Forelimb muscle (tissue), 1 donor: ENCODE results near the gene PEBP1. TPM values are rescaled to one million over a fixed set of nuclear protein-coding genes. Genes with fewer than 3 reads are reported as not detected.

Source experiments
- DNase-seq: peaks from one replicate; pipeline ENCODE4 v3.0.0-alpha.2; 2013; ENCODE audit warnings: low read depth
- polyA plus RNA-seq: library from polyadenylated mRNA; unstranded; fragments of 120-200 nt; gene quantifications from one replicate; pipeline ENCODE4 v1.2.1, GENCODE V29; 2013; ENCODE audit not compliant: insufficient read length

Gene PEBP1
- polyA plus RNA-seq, 1 donor, result 134 TPM

DNA sequence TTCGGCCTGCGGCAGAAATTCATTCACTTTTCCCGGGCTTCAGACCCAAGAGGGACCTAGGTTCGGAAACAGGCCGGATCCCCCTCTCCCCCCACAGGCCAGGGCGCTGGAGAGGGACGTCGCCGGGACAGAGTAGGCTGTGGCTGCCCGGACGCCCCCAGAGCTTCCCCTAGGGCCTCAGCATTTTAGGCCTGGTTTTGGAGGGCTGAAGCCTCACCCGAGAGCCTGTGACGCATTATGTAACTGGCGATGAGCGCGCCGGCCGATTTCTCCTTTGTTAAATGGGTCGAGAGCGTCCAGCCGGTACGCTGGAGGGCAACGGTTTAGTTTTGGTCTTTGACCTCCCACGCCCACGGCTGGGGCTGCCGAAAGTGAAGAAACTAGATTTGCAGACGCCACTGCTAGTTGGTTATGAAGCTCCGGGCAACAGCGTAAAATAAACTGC lies 657 bp downstream of the PEBP1 start:
- no peak for DNase-seq

DNA sequence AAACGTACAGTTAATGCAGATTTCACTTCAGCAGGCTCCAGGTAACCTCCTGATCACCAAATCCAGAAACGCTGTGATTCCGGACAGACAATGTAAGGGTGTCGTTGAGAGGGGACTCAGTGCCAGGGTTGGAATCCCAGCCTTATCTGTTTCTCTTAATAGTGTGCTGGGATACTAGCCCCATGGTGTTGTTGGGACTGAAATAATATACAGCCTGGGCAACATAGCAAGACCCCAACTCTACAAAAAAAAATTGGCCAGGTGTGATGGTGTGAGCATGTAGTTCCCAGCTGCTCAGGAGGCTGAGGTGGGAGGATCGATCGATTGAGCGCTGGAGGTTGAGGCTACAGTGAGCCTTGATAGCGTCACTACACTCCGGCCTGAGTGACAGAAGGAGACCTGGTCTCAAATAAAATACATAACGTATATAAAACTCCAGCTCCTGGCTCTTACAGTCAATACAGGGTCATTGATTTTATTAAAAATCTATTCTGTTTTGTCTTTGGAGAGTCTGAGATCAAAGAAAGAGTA lies 1.3 kb downstream of the PEBP1 start:
- no peak for DNase-seq

DNA sequence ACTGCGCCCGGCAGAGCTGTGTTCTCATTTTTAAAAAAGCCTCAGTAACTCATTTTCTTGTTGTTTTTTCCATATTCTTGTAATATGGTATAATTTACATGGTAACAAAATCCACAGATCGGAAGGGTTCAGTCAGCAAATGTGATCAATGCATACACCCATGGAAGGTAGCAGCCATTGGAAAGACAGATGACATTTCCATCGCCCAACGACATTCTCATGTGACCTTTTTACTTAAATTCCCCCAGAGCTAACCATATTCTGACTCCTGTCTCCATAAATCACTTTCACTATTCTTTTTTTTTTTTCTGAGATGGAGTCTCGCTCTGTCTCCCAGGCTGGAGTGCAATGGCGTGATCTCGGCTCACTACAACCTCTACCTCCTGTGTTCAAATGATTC lies 4.9 kb downstream of the PEBP1 start:
- no peak for DNase-seq

DNA sequence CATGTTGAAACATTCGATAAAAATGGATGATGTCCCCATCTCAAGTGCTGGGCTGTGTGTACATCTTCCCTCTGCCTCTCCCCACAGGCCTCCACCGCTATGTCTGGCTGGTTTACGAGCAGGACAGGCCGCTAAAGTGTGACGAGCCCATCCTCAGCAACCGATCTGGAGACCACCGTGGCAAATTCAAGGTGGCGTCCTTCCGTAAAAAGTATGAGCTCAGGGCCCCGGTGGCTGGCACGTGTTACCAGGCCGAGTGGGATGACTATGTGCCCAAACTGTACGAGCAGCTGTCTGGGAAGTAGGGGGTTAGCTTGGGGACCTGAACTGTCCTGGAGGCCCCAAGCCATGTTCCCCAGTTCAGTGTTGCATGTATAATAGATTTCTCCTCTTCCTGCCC lies 8.6 kb downstream of the PEBP1 start:
- no peak for DNase-seq

DNA sequence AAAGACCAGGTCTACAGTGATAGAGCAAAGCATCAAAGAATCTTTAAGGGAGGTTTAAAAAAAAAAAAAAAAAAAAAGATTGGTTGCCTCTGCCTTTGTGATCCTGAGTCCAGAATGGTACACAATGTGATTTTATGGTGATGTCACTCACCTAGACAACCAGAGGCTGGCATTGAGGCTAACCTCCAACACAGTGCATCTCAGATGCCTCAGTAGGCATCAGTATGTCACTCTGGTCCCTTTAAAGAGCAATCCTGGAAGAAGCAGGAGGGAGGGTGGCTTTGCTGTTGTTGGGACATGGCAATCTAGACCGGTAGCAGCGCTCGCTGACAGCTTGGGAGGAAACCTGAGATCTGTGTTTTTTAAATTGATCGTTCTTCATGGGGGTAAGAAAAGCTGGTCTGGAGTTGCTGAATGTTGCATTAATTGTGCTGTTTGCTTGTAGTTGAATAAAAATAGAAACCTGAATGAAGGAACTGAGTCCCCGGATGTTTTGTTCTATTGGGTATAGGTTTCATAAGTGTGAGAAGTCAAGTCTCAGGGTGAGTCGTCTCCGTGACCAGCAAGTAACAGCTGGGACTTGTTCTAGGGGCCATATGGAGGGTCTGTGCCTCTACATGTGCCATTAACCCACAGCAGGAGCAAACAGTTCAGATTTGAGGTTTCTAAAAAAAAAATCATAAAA lies 9.3 kb downstream of the PEBP1 start:
- no peak for DNase-seq

DNA sequence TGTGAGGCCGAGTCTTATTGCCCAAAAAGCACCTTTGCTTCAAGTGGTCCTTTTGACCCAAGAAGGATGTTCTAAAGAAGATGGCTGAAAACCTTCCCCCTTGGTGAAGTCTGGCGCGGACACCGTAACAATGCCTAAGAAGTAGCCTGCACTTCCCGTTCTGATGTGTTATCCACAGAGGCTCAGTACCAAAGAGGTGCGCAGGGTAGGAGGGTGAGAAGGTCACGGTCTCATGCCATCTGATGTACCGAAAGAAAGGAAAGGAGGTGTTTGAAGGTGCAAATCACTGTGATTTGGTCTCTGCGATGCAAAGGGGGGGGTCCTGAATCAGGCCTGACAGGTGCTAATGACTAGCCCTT lies 9.9 kb downstream of the PEBP1 start:
- DNase-seq, result no peak

DNA sequence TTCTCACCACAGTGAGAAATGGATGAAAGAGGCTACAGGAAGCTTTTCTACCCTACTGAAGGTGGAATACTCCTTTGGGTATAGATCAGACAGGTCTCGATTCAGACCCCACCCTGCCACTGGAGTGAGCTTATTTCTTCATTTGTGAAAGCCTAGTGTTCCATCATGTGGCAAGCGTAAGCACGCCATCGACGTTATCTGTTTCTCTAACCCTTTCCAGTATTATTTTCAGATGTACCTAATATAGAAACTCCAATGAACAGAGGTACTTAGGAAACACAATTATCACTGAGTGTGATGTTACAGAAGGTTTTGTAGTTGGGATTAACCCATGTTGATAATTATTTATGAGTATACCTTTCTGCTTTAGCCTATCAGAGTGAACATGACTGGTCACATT lies 12.4 kb downstream of the PEBP1 start:
- DNase-seq, result no peak

DNA sequence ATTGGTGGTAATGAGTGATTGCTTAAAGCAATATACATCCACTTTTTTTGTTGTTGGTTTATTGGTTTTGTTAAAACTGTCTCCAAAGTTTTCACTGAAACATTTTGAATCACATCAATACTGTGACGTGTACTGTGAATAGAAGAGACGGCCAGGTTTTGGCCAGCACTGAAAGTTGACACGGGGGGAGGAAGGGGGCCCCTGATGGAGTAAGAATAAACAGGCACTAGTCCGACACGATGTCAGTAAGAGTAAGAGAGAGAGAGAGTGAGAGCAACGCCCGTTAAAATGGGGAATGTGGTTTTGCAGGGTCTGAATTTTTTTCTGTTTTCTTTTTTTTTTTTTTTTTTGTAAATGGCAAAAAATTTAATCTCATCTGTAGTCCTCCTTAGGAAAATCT lies 14.7 kb downstream of the PEBP1 start:
- no peak for DNase-seq

DNA sequence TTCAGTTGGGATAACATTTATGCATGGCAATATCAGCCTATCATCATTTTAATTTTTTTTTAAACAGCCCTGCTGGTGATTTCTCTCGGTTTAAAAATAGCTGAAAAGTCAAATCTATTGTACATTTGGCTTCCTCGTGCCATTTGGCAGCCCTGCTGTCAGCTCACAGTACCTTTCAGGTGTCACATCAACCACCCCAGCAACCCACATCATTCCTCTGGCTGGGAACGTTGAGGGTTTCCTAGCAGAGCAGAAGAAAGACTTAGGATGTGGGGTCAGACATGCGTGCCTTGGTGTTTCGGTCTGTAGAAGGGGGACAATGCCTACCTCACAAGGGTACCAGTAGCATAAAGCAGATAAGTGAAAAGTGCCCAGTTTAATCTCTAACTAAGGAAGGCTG lies 15.8 kb downstream of the PEBP1 start:
- DNase-seq, result no peak

DNA sequence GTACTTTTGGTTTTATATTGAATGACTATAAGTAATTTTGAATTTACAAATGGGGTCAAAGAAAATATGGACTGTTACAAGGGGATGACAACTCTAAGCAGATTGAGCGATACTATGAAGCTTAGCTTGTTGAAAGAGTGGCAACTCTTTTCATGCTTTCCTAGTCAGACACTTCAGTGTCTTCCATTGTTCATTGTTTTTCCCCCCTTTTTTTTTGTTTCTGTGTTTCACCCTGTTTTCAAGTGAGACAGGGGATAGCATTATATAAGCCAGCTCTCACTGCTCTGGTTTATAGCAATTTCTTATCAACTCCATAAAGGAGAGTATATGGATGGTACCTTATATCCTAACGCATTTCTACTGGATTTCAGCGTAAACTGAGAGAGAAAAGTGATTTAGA lies 24.6 kb downstream of the PEBP1 start:
- DNase-seq, result no peak

DNA sequence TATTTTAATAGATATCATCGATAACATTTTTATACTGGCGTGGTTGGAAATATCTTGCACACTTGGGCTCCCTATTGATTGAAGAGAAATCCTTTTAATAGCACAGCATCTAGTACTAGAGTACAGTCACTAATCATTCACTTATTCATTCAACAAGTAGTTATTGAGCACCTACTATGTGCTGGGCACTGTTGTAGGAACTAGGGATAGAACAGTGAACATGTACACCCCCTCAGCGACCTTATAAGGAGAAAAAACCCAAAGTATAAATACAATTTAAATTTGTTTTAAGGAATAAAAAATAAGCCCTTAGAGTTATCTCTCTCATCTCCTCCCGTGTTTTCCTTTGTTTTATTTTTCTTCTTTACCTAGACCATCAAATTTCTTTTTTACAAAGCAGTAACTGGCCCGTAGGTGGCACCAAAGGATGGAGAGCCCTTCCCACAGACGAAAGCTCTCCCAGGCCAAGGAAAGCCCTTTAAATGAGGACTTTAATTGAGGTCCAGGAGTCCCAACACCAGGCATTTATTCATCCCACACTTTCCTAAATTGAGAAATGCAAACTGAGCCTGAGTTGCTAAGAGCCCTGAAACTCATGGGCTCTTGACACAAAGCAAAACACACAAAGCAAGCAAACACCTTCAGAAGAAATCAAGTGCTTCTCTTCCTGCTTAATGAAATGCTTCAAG lies 29.0 kb downstream of the PEBP1 start:
- no peak for DNase-seq

DNA sequence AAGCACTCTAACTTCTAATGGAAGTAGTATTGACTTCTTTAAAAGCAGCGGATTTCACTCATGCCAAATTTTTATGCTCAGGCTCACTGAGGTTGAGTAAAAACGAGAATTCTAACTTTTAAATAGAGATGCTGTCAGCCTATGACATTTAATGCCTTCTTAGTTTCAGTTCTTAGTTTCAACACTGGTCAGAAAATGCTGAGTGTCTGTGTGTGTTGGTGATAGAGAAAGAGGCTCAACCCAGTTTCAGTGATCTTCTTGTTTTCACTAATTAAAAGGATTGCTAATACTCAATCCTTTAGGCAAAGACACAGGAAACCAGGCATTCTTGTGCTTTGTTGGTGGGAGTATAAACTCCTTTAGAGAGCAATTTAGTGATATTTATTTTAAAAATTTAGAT lies 31.0 kb downstream of the PEBP1 start:
- DNase-seq, result no peak

DNA sequence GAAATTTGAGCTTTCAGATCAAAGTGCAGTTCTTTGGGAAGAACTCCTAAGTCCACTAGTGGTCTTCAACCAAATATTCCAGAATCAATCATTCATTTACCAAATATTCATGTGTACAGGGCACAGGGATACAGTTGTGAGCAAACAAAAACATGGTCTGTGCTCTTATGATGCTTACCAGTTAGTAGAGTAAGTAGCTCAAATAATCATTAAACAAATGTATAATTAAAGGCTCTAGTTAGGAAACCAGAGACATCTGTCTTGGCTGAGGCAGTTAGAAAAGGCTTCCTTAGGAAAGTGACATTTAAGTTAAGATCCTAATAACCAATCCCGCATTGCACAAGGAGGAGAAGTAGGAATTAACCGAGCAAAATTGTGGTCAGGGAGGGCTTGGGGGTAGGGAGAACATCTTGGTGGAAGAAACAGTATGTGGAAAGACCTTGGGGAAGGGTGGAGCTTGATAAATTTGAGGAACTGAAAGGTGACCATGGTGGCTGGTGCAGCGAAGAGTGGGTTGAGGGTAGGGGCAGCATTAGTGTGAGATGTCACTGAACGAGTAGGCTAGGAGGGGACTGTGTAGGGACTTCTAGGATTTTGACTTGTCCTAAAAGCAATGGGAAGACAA lies 40.0 kb downstream of the PEBP1 start:
- no peak for DNase-seq

DNA sequence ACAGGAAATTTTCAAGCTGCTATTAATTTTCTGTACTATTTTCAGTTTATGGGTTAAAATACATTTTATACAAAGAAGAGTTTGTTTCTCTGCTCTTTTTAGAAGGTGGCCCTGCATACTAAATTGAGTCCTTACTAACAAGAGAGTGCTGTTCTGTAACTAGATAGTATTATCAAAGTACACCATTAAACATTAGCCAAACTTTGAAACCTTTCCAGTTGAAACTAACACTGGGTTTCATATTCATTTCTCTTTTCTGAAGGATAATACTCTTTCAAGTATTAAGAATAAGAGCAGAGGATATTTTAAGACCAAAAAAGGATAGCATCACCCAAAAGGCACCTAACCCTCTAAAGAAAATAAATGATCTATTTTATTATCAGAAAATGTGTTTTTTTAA lies 47.2 kb downstream of the PEBP1 start:
- DNase-seq, result no peak

DNA sequence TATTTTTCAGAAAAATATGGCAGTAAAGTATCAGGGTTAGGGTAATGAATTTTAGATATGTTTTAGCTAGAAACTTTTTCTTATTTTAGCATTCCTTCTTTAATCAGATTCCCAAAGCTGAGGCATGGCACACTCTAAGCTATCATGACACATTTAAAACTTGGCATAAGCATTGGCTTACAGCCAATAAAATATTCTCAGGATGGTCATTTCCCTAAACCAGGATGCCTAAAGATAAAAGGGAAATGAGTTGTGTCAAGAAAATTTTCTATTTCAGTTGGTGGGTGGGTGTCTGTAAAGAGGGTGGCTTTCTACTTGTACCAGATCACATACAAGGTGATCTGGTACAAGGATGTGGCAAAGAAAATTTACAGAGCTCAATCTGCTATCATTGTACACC lies 47.8 kb downstream of the PEBP1 start:
- no peak for DNase-seq

DNA sequence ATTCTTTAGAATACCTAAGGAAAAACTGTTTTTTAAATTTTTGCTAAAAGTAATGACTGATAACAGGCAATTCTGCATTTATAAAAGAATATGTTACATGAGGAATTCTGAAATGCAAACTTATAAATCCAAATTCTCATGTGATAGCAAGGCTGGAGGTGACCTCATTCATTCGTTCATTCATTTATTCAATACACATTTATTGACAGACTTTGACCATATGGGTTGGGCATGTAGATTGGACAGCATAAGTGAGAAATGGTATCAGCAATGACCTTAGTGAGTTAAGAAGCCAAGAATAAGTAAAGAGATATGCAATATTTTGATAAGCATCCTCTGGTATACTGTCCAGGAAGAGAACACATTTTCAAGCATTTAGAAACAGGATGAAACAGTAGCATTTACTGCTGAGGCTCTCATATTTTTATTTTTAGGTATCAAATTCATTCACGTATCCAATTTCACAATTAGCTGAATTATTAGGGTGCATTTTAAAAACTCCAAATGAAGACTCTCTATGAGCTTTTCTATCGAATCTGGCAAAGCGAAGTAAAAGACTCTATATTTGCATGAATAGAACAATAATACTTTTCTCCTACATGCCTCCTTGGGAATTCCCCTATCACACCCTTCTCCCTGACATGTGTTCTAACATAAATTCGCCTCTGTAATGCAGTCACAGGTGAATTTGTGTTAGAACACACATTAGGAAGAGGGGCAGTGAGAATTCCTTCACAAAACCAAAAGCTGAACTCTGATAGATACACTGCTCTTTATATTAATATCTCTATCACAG lies 49.9 kb downstream of the PEBP1 start:
- no peak for DNase-seq

DNA sequence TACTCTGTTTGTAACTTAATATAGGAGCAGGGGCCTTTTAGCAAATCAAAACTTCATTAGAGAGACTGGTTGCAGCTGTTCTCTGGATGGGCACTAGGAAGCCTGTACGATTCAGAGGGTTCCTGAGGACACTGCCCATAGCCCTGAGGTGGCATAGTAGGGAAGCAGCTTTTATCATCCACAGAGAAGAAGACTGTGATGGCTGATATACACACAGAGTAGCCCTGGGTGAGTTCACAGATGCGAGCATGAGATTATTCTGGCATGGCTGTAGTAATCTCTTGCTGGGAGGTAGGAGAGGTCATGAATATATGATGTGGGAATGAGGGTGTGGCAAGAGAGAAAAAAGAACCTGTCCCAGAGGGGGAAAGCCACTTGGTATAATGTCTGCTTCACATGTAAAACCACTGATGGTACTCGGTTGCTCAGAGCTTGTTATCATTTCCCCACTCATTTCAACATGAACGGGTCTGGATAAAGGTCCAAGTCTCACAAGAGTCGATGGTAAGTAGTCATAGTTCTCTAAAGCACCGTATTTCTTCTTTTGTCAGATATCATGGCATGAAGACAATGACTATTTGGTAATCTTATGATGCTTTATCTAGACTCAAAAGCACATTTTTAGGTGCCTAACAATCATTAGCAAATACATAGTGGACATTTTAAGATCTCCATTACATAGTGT lies 52.0 kb downstream of the PEBP1 start:
- DNase-seq, result no peak

DNA sequence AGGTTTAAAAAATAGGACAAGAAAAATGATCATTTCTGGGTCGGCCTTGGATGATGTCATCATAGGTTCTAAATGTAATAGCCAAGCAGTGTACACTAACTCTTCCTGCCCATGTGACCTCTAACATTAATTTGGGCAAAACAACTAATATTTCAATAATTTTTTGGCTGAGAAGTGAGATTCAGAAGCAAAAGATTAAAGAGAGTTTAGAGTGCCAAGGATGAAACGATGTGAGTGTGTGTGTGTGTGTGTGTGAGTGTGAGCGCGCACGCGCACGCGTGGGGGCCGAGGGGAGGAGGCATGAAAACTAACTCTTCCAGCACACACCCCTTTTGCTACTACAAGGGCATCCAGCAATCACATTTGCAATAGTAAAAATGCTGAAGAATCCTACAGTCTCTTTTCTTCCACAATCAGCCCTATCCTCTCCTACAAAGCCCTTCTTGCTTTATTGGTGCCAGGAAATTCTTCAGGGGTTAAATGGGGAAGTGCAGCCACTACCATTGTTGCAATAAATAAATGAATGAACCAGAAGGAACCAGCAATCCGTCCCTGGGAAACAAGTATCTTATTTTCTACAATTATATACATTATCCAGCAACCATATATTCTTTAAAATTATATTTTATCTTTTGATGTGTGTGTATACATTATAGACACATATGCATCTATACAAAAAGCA lies 52.9 kb downstream of the PEBP1 start:
- no peak for DNase-seq

DNA sequence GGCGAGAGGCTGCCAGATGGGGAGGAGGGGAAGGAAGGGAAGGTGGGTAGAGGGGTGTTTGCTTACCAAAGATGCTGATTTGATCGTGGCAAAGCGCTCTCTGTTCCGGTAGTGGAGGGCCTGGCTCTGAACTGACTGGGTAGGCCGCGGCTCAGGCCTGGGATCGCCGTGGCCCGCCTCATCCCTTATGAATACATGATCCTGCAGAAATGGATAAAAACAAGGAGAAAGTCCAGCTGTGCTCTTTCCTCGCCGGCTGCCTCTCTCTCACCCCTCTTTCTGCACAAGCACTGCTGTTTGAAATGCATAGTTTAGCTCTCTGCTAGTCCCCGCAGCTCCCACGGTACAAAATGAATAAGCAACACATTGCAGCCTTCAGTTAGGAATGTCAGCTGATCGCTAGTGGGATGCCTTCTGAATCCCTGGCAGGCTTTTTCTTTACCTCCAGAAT lies 53.8 kb downstream of the PEBP1 start:
- no peak for DNase-seq

DNA sequence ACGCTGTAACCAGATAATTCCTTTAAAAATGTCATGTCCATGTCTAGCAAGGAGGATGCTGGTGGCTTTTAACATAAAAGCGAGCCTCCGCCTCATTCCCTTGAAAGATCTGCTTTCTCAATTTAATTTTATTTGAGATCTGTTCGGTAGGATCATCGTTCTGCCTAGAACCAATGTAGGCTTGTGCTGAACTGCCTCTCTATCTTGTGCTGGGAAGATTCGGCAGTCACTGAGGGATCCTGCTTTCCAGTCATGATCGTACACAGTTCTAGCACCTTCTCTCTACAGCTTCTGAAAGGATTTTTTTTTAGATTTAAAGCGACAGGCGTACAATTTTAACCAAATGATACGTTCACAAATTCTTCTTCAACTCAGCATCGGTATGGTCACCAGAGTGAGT lies 54.3 kb downstream of the PEBP1 start:
- no peak for DNase-seq

DNA sequence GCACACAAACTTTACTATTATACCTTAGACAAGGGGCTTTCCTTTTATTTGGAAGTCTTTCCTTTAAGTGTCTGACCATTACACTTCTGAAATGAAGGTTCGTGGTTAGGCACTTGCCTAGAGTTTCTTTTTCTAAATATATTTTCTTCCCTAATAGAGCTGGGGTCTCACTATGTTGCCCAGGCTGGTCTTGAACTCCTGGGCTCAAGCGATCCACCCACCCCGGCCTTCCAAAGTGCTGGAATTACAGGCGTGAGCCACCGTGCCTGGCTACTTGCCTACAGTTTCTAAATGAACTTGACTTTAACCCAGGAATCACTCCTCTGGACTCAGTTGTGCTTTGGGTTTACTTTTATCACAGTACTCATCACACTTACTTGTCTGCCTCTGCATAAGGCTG lies 57.6 kb downstream of the PEBP1 start:
- DNase-seq, result no peak
